ENCODE results near the gene NEDD4.

DNA sequence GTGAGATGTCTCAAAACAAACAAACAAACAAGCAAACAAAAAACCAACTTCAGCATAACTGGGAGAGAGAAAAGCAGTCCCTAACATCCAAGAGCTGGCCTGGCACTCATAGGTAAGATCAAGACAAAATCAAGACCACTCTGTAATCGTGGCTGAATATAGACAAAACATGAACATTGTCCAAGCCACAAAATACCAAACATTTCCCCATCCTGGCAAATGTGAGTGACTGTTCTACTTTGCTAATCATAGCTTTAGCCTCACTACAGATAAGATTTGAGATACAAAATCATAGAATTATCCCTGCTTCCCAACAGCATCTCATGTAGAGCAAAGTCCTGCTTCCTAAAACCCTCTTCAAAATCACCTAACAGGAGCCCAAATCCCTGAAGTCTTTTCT, 133.7 kb downstream of the NEDD4 start:
- TF ChIP-seq GATA2 (IDR thresholded peaks at IDR 0.05; ENCODE audit: low read depth, low read length) (no peak), GATA3 (IDR thresholded peaks at IDR 0.05; ENCODE audit: low read depth, low read length) (no peak)
